GM18508 (cell line): Measurements from ENCODE around the gene SOX8.
"Not testable (repeated sequence)": the region's sequence is repeated elsewhere in the genome, so short reads cannot be mapped to it uniquely, and the experiment has no call there.

Source experiments
- ATAC-seq: cut with Tn5 transposase; IDR thresholded peaks from one replicate; pipeline ENCODE4 v1.9.1; 2021; ENCODE audit warnings: moderate number of reproducible peaks; ENCODE audit not compliant: insufficient read depth, unreplicated experiment

The SOX8 gene

DNA sequence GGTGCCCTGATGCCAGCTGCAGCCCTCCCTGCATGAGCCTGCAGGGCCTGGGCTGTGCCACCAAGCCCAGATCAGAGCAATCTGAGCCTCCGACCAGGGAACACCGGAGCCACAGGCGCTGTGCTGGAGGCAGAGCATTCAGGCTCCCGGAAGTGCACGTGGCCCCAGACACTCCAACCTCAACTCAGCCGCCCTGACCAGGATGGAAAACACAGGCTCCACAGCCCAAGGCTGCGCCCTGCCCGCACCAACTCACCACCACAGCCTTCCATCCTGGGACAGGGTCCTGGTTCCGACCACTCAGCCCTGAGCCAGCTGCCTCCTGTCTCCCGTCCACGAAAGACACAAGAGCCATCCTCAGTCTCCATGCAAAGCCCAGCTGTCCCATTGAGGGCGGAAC lies 29.2 kb upstream of the SOX8 start:
- ATAC-seq = no peak

DNA sequence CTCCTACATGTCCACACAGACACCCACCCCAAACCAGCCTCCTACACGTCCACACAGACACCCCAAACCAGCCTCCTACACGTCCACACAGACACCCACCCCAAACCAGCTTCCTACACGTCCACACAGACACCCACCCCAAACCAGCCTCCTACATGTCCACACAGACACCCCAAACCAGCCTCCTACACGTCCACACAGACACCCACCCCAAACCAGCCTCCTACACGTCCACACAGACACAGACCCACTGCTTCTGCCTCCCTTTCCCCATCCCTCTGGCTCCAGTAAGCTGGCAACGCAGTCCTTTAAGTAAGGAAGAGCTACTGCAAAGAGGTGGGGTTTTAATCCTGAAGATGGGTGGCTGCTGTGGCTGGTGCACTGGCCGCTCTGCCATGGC lies 27.8 kb upstream of the SOX8 start:
- not testable (repeated sequence) for ATAC-seq

DNA sequence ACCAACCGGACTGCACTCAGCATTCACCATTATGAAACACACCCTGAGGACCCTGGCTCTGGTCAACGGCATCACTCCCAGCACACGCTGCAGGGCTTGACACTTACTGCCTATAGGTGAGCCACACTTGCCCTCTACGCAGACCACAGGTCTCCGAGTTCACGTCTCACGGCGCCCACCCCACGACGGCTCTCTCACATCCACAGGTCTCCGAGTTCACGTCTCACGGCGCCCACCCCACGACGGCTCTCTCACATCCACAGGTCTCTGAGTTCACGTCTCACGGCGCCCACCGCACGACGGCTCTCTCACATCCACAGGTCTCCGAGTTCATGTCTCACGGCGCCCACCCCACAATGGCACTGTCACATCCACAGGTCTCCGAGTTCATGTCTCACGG lies 25.8 kb upstream of the SOX8 start:
- ATAC-seq = not testable (repeated sequence)

DNA sequence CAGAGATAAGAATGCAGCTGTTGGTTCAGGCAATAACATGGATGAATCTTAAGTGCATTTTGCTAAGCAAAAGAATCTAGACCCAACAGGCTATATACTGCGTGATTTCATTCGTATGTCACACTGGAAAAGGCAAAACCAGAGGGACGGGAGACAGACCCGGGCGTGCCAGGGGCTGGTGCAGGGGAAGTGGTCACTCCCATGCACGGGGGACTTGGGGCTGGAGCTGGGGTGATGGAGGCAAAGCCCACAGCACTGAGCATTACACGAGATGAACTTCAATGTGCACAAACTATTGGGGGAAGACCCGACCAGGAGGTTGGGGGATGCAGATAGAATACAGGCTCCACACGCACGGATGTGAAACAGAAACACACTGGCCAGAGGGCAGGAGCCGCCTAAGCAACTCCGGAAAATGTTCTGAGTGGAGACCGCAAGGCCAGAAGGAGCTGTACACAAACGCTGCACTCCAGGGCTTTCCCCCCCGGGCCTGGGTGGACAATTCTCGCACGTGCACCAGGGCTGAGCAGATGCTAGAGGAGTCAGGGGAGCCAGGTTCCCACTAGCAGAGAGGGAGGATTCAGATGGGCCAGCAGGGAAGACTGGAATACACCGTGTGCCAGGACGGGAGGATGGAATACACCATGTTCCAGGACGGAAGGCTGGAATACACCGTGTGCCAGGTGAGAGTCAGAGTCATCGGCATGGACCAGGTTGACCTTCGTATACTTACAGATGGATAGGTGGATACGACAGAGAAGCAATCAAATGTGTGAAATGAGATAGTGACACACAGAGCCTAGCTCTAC lies 22.1 kb upstream of the SOX8 start:
- no peak for ATAC-seq

DNA sequence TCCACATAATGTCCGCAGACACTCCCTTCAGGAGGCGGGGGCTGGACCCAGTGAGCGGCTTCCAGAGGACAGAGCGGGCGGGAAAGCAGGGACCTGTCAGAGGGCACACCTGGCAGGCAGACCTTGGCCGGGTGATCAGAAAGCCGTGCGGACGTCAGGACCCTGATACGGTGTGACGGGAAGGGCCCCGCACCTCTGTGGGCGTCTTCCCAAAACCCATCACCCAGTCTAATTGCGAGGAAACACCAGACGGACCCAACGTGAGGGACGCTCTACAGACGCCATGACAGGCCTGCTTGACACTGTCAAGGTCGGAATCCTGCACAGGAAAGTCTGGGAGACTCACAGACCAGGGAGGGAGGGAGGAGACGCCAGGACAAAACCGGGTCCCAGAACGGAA lies 19.2 kb upstream of the SOX8 start:
- ATAC-seq = no peak

DNA sequence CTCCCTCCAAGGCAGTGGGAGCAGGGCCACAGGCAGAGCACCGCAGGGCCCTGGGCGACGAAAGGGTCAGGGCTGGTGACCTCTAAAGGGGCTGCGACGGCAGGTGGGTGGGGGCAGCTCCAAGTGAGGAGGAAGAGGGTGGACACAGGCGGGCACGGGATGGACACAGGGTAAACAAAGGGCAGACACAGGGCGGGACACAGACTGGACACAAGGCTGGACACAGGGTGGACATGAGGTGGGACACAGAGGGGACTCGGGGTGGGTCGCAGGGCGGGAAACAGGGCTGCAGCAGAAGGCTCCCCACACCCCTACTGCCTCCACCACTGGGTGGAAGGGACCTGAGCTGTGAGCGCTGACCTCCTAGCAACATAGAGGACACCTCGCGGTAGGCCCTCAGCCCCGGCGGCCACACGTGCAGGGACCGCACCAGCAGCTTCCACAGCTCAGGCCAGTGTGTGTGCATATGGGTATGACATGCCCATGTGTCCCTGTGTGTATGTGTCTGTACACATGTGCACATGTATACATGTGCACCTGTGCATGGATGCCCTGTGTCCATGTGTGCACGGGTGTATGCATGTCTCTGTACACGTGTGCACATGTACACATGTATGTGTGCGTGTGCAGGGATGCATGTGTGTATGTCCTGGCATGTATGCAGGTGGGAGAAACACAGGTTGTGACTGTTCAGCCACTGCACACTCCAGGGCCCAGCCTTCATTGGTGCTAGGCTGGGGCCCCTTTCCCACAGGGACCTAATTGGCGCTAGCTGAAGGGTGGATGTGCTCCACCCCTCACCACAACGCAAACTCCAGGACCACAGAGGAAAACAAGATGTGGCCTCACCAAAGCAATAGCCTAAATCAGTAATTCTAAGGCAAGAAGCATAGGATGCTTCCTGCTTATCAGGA lies 18.4 kb upstream of the SOX8 start:
- ATAC-seq = no peak

DNA sequence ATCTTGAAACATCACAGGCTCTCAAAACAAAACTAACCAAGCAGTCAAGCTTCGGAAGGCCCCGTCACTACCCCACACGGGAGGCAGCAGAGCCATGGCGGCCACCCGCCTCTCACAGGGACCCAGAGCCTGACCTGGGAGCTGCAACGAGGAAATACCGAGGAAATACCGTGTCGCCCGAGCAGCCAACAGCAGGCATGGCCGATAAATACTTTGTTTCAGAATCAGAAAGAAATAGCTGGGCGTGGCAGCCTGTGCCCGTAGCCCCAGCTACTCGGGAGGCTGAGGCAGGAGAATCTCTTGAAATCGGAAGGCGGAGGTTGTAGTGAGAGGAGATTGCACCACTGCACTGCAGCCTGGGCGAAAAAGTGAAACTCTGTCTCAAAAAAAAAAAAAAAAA lies 17.7 kb upstream of the SOX8 start:
- ATAC-seq = no peak

DNA sequence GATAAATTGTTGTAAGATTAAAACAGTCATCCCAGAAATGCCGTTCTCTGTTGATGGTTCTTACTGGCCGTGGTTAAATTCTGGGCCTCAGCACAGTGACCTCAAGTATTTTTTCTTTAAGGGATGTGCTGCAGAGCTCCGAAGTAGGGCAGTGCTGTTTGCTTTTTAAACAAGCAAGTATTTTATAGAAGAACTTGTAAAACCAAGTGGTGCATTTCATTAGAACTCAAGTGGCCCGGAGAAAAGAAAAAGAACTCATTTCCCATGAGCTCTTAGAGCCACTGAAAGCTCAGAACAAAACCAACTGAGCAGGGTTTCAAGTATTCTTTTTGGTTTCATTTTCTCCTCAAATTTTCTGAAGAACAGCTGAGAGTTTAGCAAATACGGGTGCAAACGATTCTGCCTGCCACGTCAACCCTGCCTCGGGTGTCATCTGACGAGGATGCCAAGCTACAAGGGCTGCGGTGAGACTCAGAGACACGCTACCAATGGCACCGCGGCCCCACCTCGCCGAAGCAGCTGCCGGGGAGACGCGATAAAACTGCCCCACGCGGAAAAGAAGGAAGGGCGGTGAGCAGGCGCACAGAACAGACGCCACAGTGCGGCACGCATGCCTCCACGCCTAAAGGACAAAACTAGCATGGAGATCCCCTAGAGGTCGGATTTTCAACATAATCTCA lies 17.1 kb upstream of the SOX8 start:
- ATAC-seq = no peak

DNA sequence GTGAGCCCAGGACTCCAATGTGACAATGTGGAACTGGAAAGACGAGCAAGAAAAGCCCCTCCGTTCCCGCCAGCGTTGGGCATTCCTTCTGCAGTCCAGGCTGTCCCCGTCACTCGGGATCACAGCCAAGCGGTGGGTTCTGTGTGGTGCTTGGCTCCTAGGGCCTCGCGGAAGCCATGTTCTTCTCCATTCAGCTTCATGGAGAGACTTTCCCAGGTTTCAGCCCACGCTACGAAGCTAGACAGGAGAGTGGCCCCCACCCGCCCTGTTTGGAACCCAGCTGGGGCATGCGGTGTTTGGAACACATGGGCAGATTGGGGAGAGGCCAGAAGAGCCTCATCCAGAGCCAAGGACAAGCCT lies 16.6 kb upstream of the SOX8 start:
- ATAC-seq = no peak

DNA sequence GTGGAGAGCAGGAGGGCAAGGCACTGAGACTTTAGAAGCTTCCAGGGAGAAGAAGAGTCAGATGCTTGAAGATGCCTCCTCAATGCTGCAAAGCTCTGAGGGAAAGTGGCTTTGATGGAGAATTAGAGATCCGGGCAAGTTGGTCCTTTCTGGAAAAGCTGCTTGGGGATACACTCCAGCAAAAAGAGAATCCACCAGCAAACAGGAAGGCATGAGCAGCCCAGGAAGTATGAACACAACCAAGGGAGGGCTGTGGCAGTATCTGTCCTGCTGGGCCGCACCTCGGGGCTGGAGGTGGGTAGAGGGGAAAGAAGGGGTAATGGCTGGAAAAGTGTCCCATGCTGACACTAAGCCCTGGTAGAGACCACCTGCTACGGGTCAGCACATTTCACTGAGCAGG lies 16.1 kb upstream of the SOX8 start:
- no peak for ATAC-seq

DNA sequence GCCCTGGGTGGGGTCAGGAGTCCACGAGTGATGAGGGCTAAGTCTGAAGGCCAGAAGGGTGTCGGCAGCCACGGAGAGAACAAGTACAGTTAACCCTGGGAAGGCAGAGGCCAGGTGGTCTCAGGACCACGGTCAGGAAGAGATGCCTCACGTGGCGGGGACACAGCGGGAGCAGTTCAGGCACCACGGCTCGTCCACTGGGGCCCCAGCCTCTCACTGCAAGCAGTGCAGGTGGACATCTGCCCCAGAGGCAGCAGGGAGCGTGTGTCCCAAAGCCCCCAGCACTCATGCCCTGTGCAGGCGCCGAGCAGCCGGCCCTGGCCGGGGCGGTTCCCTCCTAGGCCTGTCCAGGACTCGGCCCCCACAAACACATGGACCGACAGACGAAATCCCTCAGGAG lies 15.5 kb upstream of the SOX8 start:
- ATAC-seq = no peak

DNA sequence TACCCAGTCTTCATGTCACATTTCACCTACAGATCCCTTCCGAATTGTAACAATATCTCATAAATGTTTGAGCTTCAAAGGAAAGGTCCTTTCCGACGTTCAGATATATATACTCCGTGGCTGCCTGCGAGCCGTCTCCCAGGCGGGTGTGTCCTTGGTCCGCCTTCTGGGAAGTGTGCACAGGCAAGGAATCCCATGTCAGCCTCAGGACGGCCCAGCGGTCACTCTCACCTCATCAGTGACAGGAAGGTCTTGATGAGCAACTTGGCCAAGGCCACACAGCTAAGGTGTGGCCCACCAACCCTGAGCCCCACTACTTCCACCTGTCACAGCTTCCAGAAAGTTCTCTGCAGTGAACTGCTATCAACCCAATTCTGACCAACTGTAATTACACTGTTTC lies 15.1 kb upstream of the SOX8 start:
- ATAC-seq = no peak

DNA sequence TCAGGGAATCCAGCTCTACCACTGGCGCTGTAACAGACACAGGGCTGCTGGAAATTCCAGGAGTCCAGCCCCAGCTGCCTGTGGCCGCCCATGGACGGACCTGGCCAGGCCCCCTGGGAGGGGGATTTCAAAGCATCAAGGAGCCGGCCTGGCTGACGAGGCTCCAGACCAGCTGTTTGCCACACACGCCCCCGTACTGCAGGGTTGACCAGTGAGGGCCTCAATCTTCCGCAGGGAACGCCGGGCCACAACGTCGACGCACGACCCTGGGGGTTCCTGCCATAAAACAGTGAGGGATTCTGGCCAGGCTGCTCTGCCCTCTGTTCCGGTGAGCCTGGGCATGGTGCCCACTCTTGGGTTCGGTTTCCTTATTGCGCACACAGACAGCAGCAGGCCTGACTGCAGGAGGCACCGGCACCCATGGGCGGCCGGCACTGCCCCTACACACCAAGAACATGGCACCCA lies 14.5 kb upstream of the SOX8 start:
- no peak for ATAC-seq

DNA sequence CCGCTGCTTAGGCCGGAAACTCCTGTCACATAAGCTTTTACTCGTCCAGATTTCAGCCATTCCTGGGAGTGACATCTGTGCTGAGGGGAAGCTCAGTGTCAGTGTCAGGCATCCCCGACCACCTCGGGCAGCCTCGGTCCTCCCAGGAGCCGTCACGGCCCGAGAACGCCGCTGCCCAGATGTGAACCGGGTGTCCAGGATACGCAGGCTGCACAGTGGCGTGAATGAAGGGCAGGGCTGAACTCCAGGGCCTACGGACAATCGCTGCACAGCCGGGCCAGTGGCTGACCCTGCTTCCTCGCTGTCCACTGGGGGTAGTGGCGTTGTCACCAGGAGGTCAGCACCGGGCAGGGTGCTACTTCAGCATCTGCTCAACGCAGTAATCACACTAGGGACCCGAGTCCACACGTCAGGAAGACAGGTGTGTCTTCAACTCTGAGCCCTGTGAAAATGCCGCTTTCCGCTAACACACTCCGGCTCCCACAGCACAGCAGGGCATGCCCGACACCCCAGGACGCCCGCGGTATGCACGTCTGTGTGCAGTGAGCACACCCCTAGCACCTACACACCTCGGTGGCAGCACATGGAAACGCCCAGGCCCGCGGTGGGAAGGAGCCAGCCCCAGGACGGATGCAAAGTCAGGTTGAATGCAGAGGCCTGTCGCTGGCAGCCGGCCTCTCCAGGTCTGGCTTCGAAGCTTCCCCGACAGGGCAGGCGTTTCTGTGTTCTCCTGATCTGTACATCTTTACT lies 13.8 kb upstream of the SOX8 start:
- no peak for ATAC-seq

DNA sequence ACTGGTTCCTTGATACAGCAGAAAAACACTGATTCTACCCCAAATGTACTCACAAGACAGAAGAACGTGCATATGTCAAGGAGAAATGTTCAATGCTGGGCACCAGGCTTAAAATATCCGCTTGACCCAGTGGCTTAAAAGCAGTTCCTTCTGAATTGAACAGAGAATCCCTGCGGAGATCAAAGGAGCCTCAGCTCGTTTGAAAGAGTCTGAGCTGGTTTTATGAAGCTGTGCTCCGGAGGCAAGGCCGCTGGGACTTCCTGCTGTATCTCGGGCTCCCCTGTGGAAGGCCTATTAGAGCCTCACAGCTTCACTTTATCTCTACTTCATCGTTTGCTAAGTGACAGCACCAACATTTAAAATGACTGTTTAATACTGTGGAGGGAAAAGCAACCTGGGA lies 12.9 kb upstream of the SOX8 start:
- ATAC-seq = no peak

DNA sequence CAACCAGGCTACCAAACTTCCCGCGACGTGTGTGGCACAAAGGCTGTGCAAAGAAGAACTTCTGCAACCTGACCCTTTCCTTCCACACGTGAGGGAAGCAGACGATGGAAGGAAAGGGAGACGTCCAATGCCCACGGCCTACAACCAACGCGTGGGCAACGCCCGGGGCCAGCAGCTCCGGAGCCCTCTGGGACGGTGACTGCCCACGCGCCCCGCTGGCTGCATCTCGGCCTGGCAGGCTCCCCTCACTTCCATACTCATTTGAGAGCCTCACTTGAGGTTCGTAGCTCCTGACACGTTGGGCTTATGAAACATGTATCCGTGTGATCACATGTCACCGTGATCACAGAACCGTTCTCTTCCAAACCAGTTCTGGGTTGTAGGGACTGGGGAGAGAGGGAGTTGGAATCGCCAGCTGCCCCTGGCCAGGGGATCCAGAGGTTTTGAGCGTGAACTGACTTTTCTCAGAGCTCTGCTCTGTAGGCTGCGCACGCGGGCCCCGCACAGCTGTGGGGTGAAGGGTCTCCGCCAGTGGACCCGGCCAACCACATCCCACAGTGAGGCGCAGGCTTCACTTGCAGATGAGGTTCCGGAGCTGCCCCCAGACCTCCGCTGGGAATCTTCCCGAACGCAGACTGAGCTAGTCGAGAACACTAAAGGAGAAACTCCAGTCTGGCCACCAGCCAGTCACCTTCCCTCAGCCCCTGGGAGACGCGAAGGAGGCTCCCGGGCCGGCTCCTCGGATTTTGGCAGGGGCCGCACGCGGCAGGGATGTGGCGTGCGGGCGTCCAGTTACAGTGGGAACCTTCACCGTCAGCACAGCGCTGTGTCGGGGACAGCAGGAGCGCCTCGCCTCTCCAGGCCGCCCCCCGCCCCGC lies 11.8 kb upstream of the SOX8 start:
- no peak for ATAC-seq

DNA sequence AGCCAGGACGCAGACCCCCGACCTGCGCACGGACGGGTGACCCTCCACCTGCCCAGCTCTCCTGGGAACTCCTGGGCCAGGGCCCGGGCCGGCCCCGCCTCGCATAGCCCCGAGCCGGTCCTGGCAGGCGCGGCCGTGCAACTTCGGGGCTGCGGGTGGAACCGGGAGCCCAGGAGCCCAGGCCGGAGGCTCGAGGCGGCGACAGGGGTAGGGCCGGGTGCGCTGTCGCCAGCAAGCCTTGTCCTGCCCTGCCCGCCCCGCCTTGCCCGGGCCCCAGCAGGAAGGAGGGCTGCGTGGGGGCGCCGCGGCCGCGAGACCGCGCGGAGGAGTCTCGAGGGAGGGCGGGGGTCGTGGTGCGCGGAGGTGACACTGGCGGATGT lies 11.2 kb upstream of the SOX8 start:
- ATAC-seq = peak; percentile 9

DNA sequence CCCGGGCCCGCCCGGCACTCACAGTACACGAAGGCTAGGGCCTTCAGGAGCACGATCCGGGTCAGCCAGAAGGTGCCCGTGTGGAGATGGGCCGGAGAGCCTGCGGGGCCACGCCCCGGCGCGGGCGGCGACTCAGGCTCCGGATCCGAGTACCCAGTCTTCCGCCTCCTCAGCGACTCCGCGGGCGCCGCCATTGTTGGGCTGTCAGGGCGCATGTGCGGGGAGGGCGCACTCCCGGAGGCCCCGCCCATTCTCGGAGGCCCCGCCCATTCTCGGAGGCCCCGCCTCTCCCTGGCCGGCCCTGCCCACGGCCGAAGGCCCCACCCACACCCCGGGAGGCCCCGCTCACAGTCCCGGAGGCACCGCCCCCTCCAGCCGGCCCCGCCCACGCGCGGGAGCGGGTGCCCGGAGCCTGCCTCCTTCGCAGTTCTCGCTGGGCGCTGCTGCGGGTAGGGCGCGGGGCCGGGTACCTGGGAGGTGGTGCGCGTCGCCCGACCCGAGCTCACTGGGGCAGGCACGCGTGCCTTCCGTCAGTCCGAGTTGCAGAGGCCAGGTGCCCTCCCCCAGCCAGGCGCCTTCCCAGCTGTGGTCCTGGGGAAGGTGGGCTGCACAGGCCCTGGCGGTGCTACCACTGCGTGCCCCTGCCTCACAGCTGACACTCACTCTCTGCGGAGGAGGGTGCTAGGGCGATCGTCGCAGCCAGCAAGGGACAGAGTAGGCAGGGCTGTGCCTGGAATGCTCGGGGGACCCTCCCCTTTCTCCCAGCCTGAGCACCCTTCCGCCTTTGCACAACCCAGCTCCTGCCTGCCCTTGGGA lies 10.6 kb upstream of the SOX8 start, which contains the start of gene LMF1:
TSS of gene LMF1 (minus strand) at position 219 of the 816 bp plus-strand sequence. CDS start at position 215, 4 bp downstream.
- peak; percentile 50 for ATAC-seq

DNA sequence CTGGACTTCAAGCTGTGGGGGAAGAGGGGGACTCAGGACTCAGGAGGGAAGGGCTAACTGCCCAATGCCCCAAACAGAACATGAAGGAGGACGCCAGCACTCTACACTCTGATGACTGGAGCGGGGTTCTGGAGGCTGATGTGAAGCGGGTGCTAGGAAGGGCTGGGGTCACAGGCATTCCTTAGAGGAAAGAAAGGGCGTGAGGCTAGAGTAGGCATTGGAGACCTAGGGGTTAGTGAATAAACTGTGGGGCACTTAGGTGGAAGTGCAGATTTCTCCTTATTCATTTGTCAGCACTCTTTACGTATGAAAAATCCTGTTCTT lies 10.0 kb upstream of the SOX8 start:
- no peak for ATAC-seq
